H7 (cell line): ENCODE measurements around the gene AUTS2. TPM values are rescaled to one million over a fixed set of nuclear protein-coding genes. Genes with fewer than 3 reads are reported as not detected.

Source experiments
- DNase-seq: peaks from one replicate; pipeline ENCODE4 v3.0.0; 2012
- H3K27me3 ChIP-seq: 2 replicates; pipeline ENCODE4 v1.6.0; 2011; ENCODE audit warnings: mild to moderate bottlenecking, low read length; ENCODE audit not compliant: control insufficient read depth, insufficient read depth
- H3K36me3 ChIP-seq: replicated peaks from 2 replicates; pipeline ENCODE4 v1.5.1; 2011; ENCODE audit warnings: low read length; ENCODE audit not compliant: control insufficient read depth, insufficient read depth
- H3K4me3 ChIP-seq: 2 replicates; pipeline ENCODE4 v1.5.1; 2011; ENCODE audit warnings: low read depth, mild to moderate bottlenecking, control low read depth, low read length, moderate library complexity; ENCODE audit not compliant: insufficient read depth
- total RNA-seq: library from RNA; depleted of rRNA; stranded (reverse); fragments of >200 nt; shearing (Covaris generic); gene quantifications from 2 replicates; pipeline ENCODE4 v1.2.3, GENCODE V29; 2014

Gene AUTS2
- total RNA-seq, 1 experiment from 2014 or later: 16.1 TPM

DNA sequence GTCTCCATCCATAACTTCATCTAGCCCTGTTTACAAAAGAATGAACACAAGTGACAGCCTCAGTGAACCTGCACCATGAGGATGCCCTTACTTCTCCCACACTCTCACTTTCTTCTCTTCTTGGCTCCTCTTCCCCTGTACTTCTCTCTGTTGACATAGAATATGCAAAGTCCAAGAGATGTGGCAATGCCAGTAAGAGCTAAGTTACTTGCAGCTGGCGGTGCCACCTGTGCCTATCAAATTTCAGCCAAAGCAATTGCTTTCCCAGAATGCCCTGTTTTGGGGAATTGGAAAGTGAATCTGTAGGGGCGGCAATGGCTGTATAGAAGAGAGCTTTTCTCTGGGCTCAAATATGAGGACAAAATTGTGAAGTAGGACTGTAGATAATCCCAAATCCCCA, 557.8 kb downstream of the AUTS2 start:
- Histone ChIP-seq H3K27me3 (no peaks in the 10 kb centered on the region), H3K4me3 (no peak overlapping the region), H3K36me3 (no peaks in the 10 kb centered on the region)
- DNase-seq: no peak

DNA sequence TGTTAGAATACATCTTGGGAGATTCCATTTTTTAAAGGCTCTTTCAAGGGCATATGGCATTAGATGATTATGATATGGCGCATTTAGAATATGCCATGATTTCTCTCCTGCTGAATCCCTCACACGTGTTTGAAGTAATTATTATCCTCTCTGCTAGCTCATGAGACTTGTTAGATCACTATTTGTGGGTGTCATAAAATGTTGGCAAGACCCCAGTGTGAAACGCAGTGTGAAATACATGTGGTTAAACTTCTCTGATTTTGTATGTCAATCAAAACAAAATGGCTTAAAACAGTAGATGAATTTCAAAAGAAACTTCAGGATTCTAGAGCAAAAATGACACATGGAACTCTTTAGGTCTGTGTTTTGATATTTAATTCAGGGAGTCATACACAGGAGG, 560.8 kb downstream of the AUTS2 start:
- H3K27me3 ChIP-seq: no peaks in the 10 kb centered on the region
- H3K36me3 ChIP-seq: no peaks in the 10 kb centered on the region
- no peak for DNase-seq
- no peak overlapping the region for H3K4me3 ChIP-seq

DNA sequence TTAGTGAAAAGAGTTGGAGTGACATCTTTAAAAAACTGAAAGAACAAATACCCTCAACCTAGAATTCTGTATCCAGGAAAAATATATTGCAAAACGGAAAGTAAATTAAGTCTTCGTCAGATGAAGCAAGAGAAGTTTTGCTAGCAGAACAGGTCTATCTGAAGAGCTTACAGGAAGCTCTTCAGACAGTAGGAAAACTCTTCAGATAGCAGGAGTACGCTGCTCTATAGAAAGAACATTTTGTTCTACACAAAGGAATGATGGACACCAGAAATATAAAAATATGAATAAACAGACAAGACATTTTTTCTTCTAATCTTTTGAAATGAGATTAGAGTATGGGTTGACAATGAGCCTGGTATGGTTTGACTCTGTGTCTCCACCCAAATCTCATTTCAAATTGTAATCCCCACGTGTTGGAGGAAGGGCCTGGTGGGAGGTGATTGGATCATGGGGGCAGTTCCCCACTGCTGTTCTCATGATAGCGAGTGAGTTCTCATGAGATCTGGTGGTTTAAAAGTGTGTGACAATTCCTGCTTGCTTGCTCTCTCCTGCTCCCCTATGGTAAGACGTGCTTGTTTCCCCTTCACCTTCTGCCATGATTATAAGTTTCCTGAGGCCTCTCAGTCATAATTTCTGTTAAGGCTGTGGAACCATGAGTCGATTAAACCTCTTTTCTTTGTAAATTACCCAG, 567.3 kb downstream of the AUTS2 start:
- H3K27me3 ChIP-seq: no peaks in the 10 kb centered on the region
- no peak for DNase-seq
- no peaks in the 10 kb centered on the region for H3K36me3 ChIP-seq
- H3K4me3 ChIP-seq: no peak overlapping the region

GRCh38 chr7:70171369-70171920, 573.2 kb downstream of the AUTS2 start:
- no peak for DNase-seq
- no peaks in the 10 kb centered on the region for H3K36me3 ChIP-seq
- no peak overlapping the region for H3K4me3 ChIP-seq
- no peaks in the 10 kb centered on the region for H3K27me3 ChIP-seq

GRCh38 chr7:70177166-70177565, 578.9 kb downstream of the AUTS2 start:
- no peak for DNase-seq
- Histone ChIP-seq H3K27me3 (no peaks in the 10 kb centered on the region), H3K4me3 (no peak overlapping the region)

GRCh38 chr7:70178211-70178610, 579.9 kb downstream of the AUTS2 start:
- no peak overlapping the region for H3K4me3 ChIP-seq
- no peaks in the 10 kb centered on the region for H3K27me3 ChIP-seq
- no peaks in the 10 kb centered on the region for H3K36me3 ChIP-seq
- DNase-seq: no peak

More at GRCh38 chr7:70177166-70177565, 578.9 kb downstream of the AUTS2 start:
- H3K36me3 ChIP-seq: no peaks in the 10 kb centered on the region

DNA sequence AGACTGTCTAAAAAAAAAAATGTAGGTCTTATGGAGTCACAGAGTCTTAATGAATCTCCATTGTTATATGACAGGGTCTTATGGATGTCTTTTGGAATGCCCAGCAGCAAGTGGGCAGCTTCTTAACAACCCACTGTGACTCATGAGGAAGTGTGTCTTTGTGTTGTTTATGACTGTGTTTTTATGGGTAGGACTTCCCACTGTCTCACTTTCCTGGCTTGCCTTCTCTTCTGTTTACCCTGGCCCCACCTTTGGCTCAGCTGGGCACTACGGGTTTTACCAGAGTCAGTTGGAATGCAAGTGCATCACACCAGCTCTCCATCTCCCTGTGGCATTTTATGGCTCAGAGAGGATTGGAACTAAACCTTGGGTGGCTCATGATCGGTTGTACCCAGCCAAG, 580.5 kb downstream of the AUTS2 start:
- Histone ChIP-seq H3K27me3 (no peaks in the 10 kb centered on the region), H3K4me3 (no peak overlapping the region), H3K36me3 (no peaks in the 10 kb centered on the region)
- no peak for DNase-seq

GRCh38 chr7:70182521-70182920, 584.2 kb downstream of the AUTS2 start:
- no peak for DNase-seq
- H3K4me3 ChIP-seq: no peak overlapping the region
- no peaks in the 10 kb centered on the region for H3K36me3 ChIP-seq
- H3K27me3 ChIP-seq: no peaks in the 10 kb centered on the region

DNA sequence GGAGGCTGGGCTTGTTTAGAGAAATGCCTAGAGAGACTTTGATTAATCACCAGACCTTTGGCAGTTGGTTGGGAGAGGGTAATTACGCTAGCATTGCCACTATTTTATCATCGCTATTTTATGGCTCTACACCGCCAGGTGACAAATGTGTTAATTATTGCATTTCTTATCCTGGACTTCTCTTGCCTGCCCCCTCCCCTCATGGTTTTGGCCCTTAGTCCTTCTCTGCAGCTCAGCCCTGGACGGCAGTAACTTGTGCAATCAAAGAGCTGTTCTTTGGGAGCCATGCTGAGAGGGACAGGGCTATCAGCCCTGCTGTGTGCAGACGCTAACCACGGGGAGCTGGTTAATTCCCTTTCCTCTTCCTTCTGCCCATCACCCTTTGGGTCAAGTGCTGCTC, 585.0 kb downstream of the AUTS2 start:
- DNase-seq: peak; percentile 24
- H3K27me3 ChIP-seq: no peaks in the 10 kb centered on the region
- no peaks in the 10 kb centered on the region for H3K36me3 ChIP-seq
- H3K4me3 ChIP-seq: no peak overlapping the region

GRCh38 chr7:70188901-70189650, 590.8 kb downstream of the AUTS2 start:
- no peaks in the 10 kb centered on the region for H3K36me3 ChIP-seq
- no peak for DNase-seq
- H3K27me3 ChIP-seq: no peaks in the 10 kb centered on the region
- H3K4me3 ChIP-seq: no peak overlapping the region

DNA sequence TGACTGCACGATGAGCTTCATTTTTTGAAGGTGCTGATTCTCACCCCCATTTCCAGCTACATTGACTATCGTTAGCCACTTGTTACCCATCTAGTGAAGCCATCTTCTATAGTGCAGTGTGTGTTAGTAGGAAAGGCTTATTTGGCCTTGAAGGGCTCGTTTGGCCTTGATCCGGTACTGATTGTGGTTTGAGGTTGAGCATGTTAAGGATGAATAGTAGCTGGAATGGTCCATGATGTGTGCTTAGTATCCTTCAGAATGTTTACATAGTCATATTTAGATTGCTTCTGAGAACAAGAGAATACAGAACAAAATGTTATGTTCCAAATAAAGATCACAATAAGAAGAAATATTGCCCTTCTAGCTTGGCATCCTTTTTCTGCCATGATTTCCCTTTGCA, 591.5 kb downstream of the AUTS2 start:
- Histone ChIP-seq H3K36me3 (no peaks in the 10 kb centered on the region), H3K27me3 (no peaks in the 10 kb centered on the region), H3K4me3 (no peak overlapping the region)
- DNase-seq: no peak

DNA sequence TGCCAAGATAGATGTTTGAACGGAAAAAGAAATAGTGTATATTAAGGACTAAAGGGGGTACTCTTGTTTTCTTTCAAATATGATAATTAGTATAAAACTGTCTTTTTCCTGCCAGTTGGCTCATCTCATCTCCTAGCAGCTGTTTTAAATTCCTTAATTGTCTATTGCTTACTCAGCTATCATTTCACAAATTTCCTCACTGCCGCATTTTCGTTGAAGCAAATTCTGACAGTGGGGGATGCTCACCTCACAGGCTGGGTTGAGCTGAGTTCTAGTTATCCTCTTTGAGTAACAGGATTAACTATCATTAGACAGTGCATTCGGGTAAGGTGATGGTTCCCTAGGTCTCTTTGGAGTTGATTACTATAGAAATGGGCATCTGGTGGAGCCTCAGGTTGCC, 592.0 kb downstream of the AUTS2 start:
- no peak overlapping the region for H3K4me3 ChIP-seq
- H3K27me3 ChIP-seq: no peaks in the 10 kb centered on the region
- H3K36me3 ChIP-seq: no peaks in the 10 kb centered on the region
- DNase-seq: no peak

DNA sequence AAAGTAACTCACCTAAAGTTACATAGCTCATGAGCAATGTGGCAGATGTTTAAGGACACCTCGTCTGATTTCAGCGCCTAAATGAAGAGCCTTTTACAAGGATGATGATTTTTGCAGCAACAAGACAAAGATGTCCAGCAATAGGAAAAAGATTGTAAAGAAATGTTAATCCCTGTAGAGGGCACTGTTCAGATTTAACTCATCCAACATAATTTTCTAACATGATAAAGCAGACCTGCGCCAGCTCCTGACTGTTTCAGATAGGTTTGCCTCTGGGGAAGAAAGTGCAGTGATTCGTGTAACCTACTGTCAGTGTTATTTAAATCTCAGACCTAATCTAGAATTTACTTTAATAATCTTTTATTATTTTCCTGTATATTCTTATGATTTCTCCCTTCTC, 595.2 kb downstream of the AUTS2 start:
- H3K27me3 ChIP-seq: no peaks in the 10 kb centered on the region
- H3K36me3 ChIP-seq: no peaks in the 10 kb centered on the region
- H3K4me3 ChIP-seq: no peak overlapping the region
- no peak for DNase-seq

GRCh38 chr7:70208236-70209063, 610.2 kb downstream of the AUTS2 start:
- DNase-seq: no peak
- no peak overlapping the region for H3K4me3 ChIP-seq
- H3K27me3 ChIP-seq: no peaks in the 10 kb centered on the region
- H3K36me3 ChIP-seq: no peaks in the 10 kb centered on the region
